Glutamatergic neuron (in vitro differentiated cells): Measurements from ENCODE around the gene COPA. TPM values are rescaled to one million over a fixed set of nuclear protein-coding genes. Genes with fewer than 3 reads are reported as not detected.

ENCODE experiments used
- DNase-seq: peaks from one replicate; pipeline ENCODE4 v3.0.0; 2022
- H3K27ac Mint-ChIP-seq: one replicate; pipeline ENCODE4 v1.8.0; 2020; ENCODE audit warnings: mild to moderate bottlenecking, mixed read lengths, inconsistent platforms; ENCODE audit not compliant: unreplicated experiment
- H3K27me3 Mint-ChIP-seq: one replicate; pipeline ENCODE4 v1.8.0; 2020; ENCODE audit warnings: mild to moderate bottlenecking, moderate library complexity, mixed read lengths, inconsistent platforms; ENCODE audit not compliant: unreplicated experiment
- H3K36me3 Mint-ChIP-seq: one replicate; pipeline ENCODE4 v1.8.0; 2020; ENCODE audit warnings: mild to moderate bottlenecking, mixed read lengths, inconsistent platforms; ENCODE audit not compliant: unreplicated experiment
- H3K4me1 Mint-ChIP-seq: one replicate; pipeline ENCODE4 v1.8.0; 2020; ENCODE audit warnings: mild to moderate bottlenecking, low read depth, mixed read lengths, inconsistent platforms; ENCODE audit not compliant: unreplicated experiment
- H3K4me3 Mint-ChIP-seq: one replicate; pipeline ENCODE4 v1.8.0; 2020; ENCODE audit warnings: mild to moderate bottlenecking, mixed read lengths, inconsistent platforms; ENCODE audit not compliant: unreplicated experiment
- H3K9me3 Mint-ChIP-seq: one replicate; pipeline ENCODE4 v1.8.0; 2020; ENCODE audit warnings: mild to moderate bottlenecking, moderate library complexity, mixed read lengths, inconsistent platforms; ENCODE audit not compliant: unreplicated experiment
- total RNA-seq: library from RNA; stranded (reverse); fragmentation: NEBNext Ultra II Directional; extraction: Animal tissue kit (Norgen Biotek cat#: 25700); gene quantifications from one replicate; pipeline ENCODE4 v1.2.1, GENCODE V29; 2021; ENCODE audit not compliant: unreplicated experiment
- TF ChIP-seq, protein P1 (sequence below): fragments of 200-600 bp; sonication (generic); IDR thresholded peaks from one replicate; pipeline ENCODE4 v1.5.0; 2021; ENCODE audit not compliant: partially characterized antibody, unreplicated experiment

COPA gene
- total RNA-seq, 1 donor from 2014 or later = 263 TPM

DNA sequence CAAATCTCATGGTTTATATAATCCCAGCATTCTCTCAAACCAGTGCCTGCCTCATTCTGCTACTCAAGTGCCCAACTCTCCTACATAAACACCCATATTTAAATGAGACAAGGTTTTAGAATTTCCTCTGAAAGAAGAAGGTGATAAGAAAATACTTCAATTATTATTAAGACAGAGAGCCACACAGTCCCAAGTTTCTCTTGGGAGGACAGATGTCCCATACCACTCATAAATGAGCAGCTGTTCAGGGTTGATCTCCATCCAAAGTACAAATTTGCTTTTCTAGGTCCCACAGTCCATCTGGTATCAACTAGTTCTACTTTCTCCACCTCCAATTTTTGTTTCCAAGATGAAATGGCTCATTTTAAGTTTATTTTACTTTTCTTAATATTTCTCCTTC lies 92.0 kb downstream of the COPA start:
- peak overlapping the region; percentile 69 for H3K27ac Mint-ChIP-seq
- no peaks in the 10 kb centered on the region for H3K36me3 Mint-ChIP-seq
- no peak for DNase-seq

DNA sequence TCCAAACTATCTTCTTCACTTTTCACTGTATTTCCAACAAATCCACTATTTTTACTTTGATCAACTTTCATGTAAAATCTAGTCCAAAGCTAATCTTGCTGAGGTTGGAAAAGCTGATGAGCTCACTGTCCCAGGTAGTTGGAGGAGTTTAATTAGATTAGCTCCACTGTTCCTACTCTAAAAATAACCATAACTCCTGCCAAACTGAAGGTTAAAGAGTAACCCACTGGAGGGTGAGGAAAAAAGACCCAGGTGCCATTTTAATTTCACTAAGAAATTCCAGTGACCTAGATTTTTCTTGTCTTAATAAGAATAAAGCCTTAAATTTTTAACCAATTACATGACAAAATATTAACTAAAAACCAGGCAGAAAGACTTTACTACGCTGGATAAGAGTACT lies 96.0 kb downstream of the COPA start:
- Mint-ChIP-seq H3K27me3 (no peaks in the 10 kb centered on the region), H3K9me3 (peaks cover 2% of the 10 kb centered on the region), H3K4me3 (no peak overlapping the region), H3K27ac (no peak overlapping the region), H3K4me1 (peaks cover 40% of the 10 kb centered on the region), H3K36me3 (no peaks in the 10 kb centered on the region)
- TF ChIP-seq, protein P1, sequence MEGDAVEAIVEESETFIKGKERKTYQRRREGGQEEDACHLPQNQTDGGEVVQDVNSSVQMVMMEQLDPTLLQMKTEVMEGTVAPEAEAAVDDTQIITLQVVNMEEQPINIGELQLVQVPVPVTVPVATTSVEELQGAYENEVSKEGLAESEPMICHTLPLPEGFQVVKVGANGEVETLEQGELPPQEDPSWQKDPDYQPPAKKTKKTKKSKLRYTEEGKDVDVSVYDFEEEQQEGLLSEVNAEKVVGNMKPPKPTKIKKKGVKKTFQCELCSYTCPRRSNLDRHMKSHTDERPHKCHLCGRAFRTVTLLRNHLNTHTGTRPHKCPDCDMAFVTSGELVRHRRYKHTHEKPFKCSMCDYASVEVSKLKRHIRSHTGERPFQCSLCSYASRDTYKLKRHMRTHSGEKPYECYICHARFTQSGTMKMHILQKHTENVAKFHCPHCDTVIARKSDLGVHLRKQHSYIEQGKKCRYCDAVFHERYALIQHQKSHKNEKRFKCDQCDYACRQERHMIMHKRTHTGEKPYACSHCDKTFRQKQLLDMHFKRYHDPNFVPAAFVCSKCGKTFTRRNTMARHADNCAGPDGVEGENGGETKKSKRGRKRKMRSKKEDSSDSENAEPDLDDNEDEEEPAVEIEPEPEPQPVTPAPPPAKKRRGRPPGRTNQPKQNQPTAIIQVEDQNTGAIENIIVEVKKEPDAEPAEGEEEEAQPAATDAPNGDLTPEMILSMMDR = no peak
- no peak for DNase-seq

More for the DNA sequence above, 92.0 kb downstream of the COPA start:
- peaks cover 2% of the 10 kb centered on the region for H3K9me3 Mint-ChIP-seq
- H3K4me3 Mint-ChIP-seq = no peak overlapping the region
- TF ChIP-seq, protein P1 = no peak
- H3K4me1 Mint-ChIP-seq = peaks cover 17% of the 10 kb centered on the region
- H3K27me3 Mint-ChIP-seq = no peaks in the 10 kb centered on the region

DNA sequence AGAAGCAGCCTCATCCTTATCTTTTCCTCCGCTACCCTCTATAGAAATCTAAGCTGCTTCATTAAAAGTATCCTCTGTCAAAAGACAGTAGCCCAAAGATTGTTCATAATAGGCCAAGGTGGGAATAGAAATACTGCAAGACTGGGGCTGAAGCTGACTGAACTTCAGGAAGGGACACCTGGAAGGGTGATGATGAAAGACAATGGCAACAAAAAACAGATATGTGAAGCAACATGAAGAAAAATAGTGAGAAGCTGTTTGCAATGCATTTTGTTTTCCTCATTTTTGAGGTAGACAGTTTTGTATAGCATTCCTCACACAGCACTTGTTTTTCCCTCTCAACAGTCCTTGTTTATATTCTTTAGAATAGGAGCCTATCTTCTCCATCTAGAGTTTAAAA lies 97.6 kb downstream of the COPA start:
- Mint-ChIP-seq H3K27ac (peak overlapping the region; percentile 67), H3K36me3 (no peaks in the 10 kb centered on the region), H3K4me1 (peaks cover 28% of the 10 kb centered on the region), H3K4me3 (peak overlapping the region; percentile 18), H3K27me3 (no peaks in the 10 kb centered on the region), H3K9me3 (no peaks in the 10 kb centered on the region)
- no peak for DNase-seq
- TF ChIP-seq, protein P1 = no peak

DNA sequence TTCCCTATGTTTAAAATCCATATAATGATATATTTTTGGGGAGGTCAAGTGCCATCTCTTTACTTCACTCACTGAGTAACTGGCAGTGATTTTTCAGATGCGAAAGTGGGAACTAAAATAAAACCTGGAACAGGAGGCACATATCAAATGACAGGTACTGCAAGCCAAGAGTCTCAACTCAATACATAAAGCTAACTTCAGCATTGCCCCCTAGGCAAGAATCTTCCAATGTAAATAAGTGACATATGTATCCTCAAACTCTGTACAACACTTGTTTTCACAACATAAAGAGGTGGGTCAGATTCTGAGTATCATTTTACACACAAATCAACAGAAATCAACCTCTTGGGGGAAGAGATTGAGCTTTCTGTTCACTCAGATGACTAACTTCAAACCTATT lies 98.8 kb downstream of the COPA start:
- H3K27ac Mint-ChIP-seq = peak overlapping the region; percentile 81
- H3K4me1 Mint-ChIP-seq = peaks cover 26% of the 10 kb centered on the region
- no peaks in the 10 kb centered on the region for H3K9me3 Mint-ChIP-seq
- H3K4me3 Mint-ChIP-seq = no peak overlapping the region
- TF ChIP-seq, protein P1 = no peak
- no peaks in the 10 kb centered on the region for H3K36me3 Mint-ChIP-seq
- no peak for DNase-seq
- peaks cover 2% of the 10 kb centered on the region for H3K27me3 Mint-ChIP-seq

DNA sequence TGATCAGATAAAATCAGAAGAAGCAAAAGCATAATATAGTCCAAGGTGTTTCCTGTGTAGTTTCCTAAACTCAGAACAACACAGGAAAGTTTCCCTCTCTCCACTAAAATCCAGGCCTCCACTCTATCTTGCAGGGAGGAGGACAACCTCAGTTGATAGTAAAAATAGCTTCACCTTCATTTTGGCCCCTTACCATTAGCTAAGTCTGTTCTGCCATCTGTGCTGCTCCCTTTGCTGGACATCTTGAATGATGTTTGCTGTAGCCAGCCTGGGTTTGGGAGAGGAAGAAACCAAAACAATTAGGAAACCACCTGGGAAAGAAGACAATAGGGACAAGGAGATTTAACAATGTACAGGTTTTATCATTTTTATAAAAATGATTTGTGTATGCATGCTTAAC lies 99.3 kb downstream of the COPA start:
- Mint-ChIP-seq H3K9me3 (no peaks in the 10 kb centered on the region), H3K27ac (peak overlapping the region; percentile 81), H3K4me1 (peaks cover 26% of the 10 kb centered on the region), H3K4me3 (peak overlapping the region; percentile 31), H3K36me3 (no peaks in the 10 kb centered on the region), H3K27me3 (peaks cover 2% of the 10 kb centered on the region)
- DNase-seq = no peak
- TF ChIP-seq, protein P1 = no peak
